DMS79 treated with DMSO at 0.1 percent for 48 hours (cell line): ENCODE results near the gene LIG3.
"Not testable (repeated sequence)": the region's sequence is repeated elsewhere in the genome, so short reads cannot be mapped to it uniquely, and the experiment has no call there.

ENCODE experiments used
- DNase-seq: peaks from one replicate; lab custom pipeline; 2025; lab: John Stamatoyannopoulos, UW

LIG3 gene

GRCh38 chr17:34980353-34980680 lies at the start of gene LIG3:
Gene LIG3, plus strand, starts transcription at chr17:34980512. Its CDS starts 2,494 bp downstream, at chr17:34983006.
- peak; percentile 90 for DNase-seq

DNA sequence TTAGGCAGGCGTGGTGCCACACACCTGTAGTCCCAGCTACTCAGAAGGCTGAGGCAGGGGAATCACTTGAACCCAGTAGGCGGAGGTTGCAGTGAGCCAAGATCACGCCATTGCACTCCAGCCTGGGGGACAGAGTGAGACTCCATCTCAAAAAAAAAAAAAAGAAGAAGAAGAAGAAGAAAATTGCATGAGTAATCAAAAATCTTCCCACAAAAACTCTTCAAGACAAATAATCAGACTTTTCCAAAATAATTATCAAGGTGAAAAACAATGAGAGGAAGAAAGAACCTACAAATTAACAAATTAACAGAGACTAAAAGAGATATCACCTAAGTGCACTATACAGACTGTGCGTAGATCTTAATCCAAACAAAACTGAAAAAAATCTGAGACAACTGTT lies 29.5 kb upstream of the LIG3 start:
- not testable (repeated sequence) for DNase-seq

GRCh38 chr17:34958438-34958837 lies 21.9 kb upstream of the LIG3 start:
- no peak for DNase-seq

- DNase-seq: peak; percentile 89
Observed at GRCh38 chr17:34961093-34961911, 19.0 kb upstream of the LIG3 start, which contains the start of the genes CCT6B and ZNF830. Gene CCT6B, minus strand, starts transcription at chr17:34961460. Its CDS starts 67 bp downstream, at chr17:34961393. Gene ZNF830, plus strand, starts transcription at chr17:34961540. Its CDS starts 27 bp downstream, at chr17:34961567.

GRCh38 chr17:34974179-34974578 lies 6.1 kb upstream of the LIG3 start:
- DNase-seq: no peak

- DNase-seq: no peak
Observed at GRCh38 chr17:34974794-34975785, 5.2 kb upstream of the LIG3 start.

DNA sequence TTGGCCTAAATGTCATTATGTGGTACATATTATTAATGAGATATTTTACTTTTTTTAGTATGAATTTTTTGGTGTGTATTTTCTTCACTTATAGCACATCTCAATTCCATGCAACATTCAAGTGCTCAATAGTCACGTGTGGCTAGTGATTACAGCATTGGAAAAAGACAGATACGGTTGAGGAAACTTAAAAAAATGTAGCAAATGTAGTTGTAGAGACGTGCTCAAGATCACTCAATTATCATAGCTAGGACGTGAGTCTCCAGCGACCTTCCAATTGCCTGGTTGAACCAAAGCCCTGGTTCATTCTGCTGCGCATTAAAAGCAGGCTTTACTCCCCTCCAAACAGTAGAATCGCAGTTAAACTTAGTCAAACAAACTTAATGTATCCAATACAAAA lies 1.2 kb upstream of the LIG3 start:
- DNase-seq: no peak

DNA sequence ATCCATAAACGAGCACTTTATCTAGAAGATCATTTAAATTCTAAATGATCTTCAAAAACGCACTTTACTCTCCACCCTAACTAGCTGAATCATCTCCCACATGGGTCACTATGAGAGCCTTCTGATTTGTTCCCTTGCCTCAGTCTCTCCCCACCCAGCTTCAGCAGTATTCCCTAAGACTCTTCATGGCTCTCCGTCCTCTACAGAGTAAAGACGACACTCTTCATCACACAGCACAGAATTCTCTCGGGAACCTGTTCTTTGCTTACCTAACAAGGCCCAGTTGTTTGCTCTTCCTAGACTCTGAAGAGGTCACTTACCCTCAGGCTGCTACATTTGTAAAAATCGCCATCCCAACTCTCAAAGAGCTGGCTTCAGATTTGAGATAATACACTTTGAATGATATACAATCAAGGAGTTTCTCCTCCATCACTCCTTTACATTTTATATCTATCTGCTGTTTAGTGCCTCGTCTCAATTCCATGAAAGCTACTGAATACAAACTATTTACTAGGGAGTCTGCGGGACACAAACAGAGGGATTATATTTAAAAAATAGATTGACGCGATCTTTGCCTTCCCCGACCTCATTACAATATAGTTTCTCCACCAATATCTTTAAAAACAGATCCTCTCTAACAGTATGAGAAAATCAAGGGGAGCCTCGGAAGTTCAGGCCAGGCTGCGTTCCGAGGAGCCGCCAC lies 511 bp upstream of the LIG3 start:
- DNase-seq: no peak

- DNase-seq: peak; percentile 56
Observed at GRCh38 chr17:34980681-34981537, 597 bp downstream of the LIG3 start.

DNA sequence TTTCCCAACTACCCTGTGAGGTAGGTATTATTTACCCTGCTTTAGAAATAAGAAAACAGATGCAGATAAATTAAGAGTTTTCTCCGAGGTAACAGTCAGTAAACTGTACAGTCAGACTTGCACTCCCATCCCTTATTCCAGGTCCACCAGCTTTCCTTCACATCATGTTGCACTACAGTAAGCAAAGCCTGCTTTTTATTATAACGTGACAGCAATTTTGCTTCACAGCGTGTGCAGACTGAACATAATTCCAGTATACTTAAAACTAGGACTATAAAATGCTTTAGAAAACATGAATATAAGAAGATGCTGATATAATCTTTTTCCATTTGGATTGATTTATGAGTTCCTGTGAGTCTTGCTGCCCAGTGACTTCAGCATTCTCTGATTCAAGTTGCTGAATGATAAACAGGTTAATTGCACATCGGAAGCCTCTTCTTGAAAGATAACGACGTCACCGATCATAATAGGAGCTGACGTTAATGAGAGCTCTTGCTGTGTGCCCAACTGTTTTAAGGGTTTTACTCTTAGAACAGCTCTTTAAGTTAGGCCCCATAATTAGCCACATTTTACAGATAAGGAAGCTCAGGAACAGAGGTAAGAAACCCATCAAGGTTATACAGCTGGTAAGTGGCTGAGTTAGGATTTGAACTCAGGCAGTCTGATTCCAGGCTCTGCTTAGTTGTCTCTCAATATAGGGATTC lies 1.4 kb downstream of the LIG3 start:
- DNase-seq: peak; percentile 56

DNA sequence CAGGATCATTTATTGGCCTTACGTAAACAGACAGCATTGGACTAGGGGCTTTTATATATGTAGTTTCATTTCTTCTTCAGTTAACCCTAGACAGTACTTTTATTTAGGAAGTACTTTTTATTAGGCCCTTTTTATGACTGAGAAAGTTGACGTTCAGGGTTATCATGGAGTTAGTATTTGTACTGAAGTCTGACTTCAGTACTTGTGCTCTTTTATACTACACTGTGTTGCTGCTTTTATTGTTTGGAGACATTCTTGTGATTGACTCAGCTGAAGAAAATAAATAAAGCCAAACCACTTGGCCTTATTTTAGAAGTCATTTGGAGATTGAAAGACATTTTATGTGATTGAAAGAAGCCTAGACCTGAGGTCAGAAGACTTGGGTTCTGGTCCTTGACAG lies 6.9 kb downstream of the LIG3 start:
- DNase-seq: no peak

- DNase-seq: no peak
Observed at GRCh38 chr17:34988644-34989043, 8.3 kb downstream of the LIG3 start.

DNA sequence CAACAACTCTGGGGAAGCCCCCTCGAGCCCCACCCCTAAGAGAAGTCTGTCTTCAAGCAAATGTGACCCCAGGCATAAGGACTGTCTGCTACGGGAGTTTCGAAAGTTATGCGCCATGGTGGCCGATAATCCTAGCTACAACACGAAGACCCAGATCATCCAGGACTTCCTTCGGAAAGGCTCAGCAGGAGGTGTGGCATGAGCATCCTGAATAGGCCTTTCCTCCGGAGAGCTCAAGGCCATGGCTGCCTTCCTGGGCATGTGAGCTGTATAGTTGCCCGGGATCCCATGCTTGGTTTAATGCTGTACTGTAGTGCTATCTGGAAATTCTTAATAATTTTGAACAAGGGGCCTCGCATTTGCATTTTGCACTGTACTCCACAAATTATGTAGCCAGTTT lies 9.2 kb downstream of the LIG3 start:
- DNase-seq: no peak

DNA sequence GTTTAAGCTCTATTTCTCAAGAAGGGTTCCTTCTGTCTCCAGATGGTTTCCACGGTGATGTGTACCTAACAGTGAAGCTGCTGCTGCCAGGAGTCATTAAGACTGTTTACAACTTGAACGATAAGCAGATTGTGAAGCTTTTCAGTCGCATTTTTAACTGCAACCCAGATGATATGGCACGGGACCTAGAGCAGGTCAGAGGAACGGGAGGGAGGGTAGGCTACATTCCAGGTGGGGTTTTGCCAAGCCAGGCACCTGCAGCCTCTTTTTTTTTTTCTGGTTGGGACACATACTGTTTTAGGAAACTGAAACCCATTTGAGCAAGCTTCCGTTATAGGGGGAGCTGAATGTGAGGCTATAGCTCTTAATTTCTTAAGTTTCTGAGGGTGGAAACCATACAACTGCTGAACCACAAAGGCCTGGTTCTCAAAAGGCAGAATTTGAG lies 10.6 kb downstream of the LIG3 start:
- DNase-seq: peak; percentile 33

DNA sequence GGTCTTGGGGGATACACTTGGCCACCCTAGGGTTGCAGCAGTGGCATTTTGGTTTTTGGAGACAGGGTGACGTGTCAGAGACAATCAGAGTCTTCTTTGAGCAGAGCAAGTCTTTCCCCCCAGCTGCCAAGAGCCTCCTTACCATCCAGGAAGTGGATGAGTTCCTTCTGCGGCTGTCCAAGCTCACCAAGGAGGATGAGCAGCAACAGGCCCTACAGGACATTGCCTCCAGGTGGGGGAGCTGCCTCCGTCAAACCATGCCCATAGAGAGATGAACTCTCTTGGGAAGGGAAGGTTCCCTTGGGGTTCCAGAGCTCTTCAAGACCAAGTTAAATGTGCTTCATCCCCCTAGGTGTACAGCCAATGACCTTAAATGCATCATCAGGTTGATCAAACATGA lies 11.3 kb downstream of the LIG3 start:
- no peak for DNase-seq

DNA sequence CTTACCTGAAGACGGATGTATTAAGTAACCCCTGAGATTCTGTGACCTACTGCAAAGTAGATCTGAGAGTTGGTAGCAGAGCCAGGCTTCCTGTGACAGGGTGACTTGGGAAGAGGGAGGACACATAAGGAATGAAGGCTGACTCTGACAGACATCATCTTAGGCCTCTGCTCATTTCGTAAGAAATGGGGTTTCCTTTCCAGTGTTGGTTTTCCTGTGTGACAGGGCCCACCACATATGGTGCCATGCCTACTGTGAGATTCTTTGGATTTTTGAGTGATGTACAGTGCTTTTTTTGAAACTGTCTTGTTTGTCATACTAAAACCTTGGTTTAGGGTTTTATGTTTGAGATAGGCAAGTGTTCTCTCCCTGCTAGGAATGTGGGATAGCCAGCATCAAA lies 12.7 kb downstream of the LIG3 start:
- DNase-seq: no peak

GRCh38 chr17:34996422-34997285 lies 16.3 kb downstream of the LIG3 start:
- DNase-seq: no peak

DNA sequence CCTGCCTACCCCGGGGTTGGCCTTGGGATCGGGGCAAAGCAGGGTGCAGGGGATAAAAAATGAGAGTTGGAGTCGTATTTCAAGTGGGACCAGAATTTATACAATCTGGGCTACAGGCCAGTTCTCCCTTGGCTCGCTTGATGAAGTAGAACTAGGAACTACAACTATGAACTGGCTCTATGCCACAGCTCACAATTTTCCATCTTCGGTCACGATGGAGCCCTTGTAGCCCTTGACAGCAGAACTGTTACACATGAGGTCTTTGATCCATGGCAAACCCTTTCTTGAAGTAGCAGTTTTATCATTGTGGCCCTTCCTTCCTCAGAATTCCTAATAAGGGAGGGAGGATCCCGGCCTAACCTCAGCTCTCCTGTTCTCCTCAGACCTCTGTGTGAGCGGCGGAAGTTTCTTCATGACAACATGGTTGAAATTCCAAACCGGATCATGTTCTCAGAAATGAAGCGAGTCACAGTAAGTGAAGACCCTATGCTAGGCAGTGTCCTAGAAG lies 17.1 kb downstream of the LIG3 start:
- DNase-seq: peak; percentile 96

- DNase-seq: peak; percentile 46
Observed at GRCh38 chr17:34998205-34998604, 17.9 kb downstream of the LIG3 start.
